HEK293T (cell line): ENCODE measurements around the gene SPDYC.

ENCODE experiments used
- ARNT ChIP-seq: fragments of 450-650 bp; IDR thresholded peaks from 2 replicates; pipeline ENCODE4 v1.6.1; 2017; ENCODE audit warnings: mild to moderate bottlenecking
- BHLHE40 ChIP-seq: fragments of 450-650 bp; IDR thresholded peaks from 2 replicates; pipeline ENCODE4 v1.6.1; 2016; ENCODE audit warnings: mild to moderate bottlenecking, moderate library complexity, borderline replicate concordance
- CTBP1 ChIP-seq: fragments of 450-650 bp; IDR thresholded peaks from 2 replicates; pipeline ENCODE4 v1.6.1; 2016; ENCODE audit warnings: borderline replicate concordance
- FOXA1 ChIP-seq: fragments of 450-650 bp; IDR thresholded peaks from 2 replicates; pipeline ENCODE4 v1.6.1; 2016; ENCODE audit warnings: mild to moderate bottlenecking
- FOXM1 ChIP-seq: fragments of 450-650 bp; IDR thresholded peaks from 2 replicates; pipeline ENCODE4 v1.6.1; 2017; ENCODE audit warnings: mild to moderate bottlenecking, borderline replicate concordance
- HDGF ChIP-seq: fragments of 450-650 bp; IDR thresholded peaks from 2 replicates; pipeline ENCODE4 v1.6.1; 2017; ENCODE audit warnings: antibody characterized with exemption, borderline replicate concordance
- L3MBTL2 ChIP-seq: fragments of 450-650 bp; conservative IDR thresholded peaks from 2 replicates; pipeline ENCODE4 v1.6.1; 2016; ENCODE audit warnings: mild to moderate bottlenecking
- SP1 ChIP-seq: fragments of 450-650 bp; IDR thresholded peaks from 2 replicates; pipeline ENCODE4 v1.6.1; 2017
- SUZ12 ChIP-seq: fragments of 450-650 bp; IDR thresholded peaks from 2 replicates; pipeline ENCODE4 v1.6.1; 2016; ENCODE audit warnings: mild to moderate bottlenecking
- ZNF384 ChIP-seq: fragments of 450-650 bp; IDR thresholded peaks from 2 replicates; pipeline ENCODE4 v1.6.1; 2016
- TF ChIP-seq, protein P1 (sequence below): fragments of 450-650 bp; IDR thresholded peaks from 2 replicates; pipeline ENCODE4 v1.6.1; 2016

- TF ChIP-seq, protein P1, sequence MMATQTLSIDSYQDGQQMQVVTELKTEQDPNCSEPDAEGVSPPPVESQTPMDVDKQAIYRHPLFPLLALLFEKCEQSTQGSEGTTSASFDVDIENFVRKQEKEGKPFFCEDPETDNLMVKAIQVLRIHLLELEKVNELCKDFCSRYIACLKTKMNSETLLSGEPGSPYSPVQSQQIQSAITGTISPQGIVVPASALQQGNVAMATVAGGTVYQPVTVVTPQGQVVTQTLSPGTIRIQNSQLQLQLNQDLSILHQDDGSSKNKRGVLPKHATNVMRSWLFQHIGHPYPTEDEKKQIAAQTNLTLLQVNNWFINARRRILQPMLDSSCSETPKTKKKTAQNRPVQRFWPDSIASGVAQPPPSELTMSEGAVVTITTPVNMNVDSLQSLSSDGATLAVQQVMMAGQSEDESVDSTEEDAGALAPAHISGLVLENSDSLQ: no peak
- TF ChIP-seq BHLHE40 (no peak), SUZ12 (no peak), SP1 (no peak), ARNT (no peak), FOXM1 (no peak), FOXA1 (no peak), L3MBTL2 (no peak), HDGF (no peak), CTBP1 (no peak), ZNF384 (no peak)
Observed at GRCh38 chr11:65204143-65204542, 34.1 kb downstream of the SPDYC start.
